GM12878 (cell line): Measurements from ENCODE around the gene MALT1. TPM values are rescaled to one million over a fixed set of nuclear protein-coding genes. Genes with fewer than 3 reads are reported as not detected.

Source experiments
- BMI1 ChIP-seq: fragments of 450-650 bp; IDR thresholded peaks from 2 replicates; pipeline ENCODE4 v1.6.1; 2016; ENCODE audit warnings: mild to moderate bottlenecking, moderate library complexity, borderline replicate concordance
- CBFB ChIP-seq: IDR thresholded peaks from 2 replicates; pipeline ENCODE4 v1.6.1; 2016; ENCODE audit warnings: antibody characterized with exemption, low read depth
- E4F1 ChIP-seq: fragments of 450-650 bp; IDR thresholded peaks from 2 replicates; pipeline ENCODE4 v1.6.1; 2018; ENCODE audit warnings: borderline replicate concordance, mild to moderate bottlenecking; ENCODE audit not compliant: partially characterized antibody
- FOXM1 ChIP-seq: IDR thresholded peaks from 2 replicates; pipeline ENCODE4 v1.6.1; 2012; ENCODE audit warnings: low read depth, mild to moderate bottlenecking, inconsistent platforms, low read length, moderate library complexity
- HDGF ChIP-seq: fragments of 450-650 bp; IDR thresholded peaks from 2 replicates; pipeline ENCODE4 v1.6.1; 2016; ENCODE audit warnings: antibody characterized with exemption
- HSF1 ChIP-seq: fragments of 150-350 bp; IDR thresholded peaks from 2 replicates; pipeline ENCODE4 v1.6.1; 2014; ENCODE audit warnings: mild to moderate bottlenecking, low read depth, low read length
- NBN ChIP-seq: fragments of 450-650 bp; IDR thresholded peaks from 2 replicates; pipeline ENCODE4 v1.6.1; 2016
- NR2C1 ChIP-seq: fragments of 450-650 bp; IDR thresholded peaks from 2 replicates; pipeline ENCODE4 v1.6.1; 2017; ENCODE audit warnings: antibody characterized with exemption, mild to moderate bottlenecking, moderate library complexity
- POU2F2 ChIP-seq: IDR thresholded peaks from 3 replicates; pipeline ENCODE4 v1.6.1; 2011; ENCODE audit warnings: low read depth, mild to moderate bottlenecking, low read length, borderline replicate concordance
- RCOR1 ChIP-seq: conservative IDR thresholded peaks from 2 replicates; pipeline ENCODE4 v1.6.1; 2012; ENCODE audit warnings: low read depth, low read length, improper control_type of control experiment
- RELB ChIP-seq: fragments of 450-650 bp; IDR thresholded peaks from 2 replicates; pipeline ENCODE4 v1.6.1; 2017; ENCODE audit warnings: low read depth, mild to moderate bottlenecking, moderate library complexity
- SMAD1 ChIP-seq: fragments of 450-650 bp; IDR thresholded peaks from 2 replicates; pipeline ENCODE4 v1.6.1; 2018; ENCODE audit warnings: mild to moderate bottlenecking, low read depth; ENCODE audit not compliant: partially characterized antibody
- SMARCA5 ChIP-seq: fragments of 450-650 bp; IDR thresholded peaks from 2 replicates; pipeline ENCODE4 v1.6.1; 2017; ENCODE audit warnings: mild to moderate bottlenecking
- SMC3 ChIP-seq: IDR thresholded peaks from 2 replicates; pipeline ENCODE4 v1.6.1; 2011; ENCODE audit warnings: low read length, improper control_type of control experiment, borderline replicate concordance
- SP1 ChIP-seq: IDR thresholded peaks from one replicate; pipeline ENCODE4 v1.6.1; 2011; ENCODE audit warnings: low read depth, low read length
- SREBF1 ChIP-seq: IDR thresholded peaks from 2 replicates; pipeline ENCODE4 v1.6.1; 2012; ENCODE audit warnings: mild to moderate bottlenecking, low read length
- STAT1 ChIP-seq: fragments of 450-650 bp; conservative IDR thresholded peaks from 2 replicates; pipeline ENCODE4 v1.6.1; 2014; ENCODE audit warnings: antibody characterized with exemption, mild to moderate bottlenecking
- TCF12 ChIP-seq: IDR thresholded peaks from 2 replicates; pipeline ENCODE4 v1.6.1; 2011; ENCODE audit warnings: low read depth, mild to moderate bottlenecking, low read length
- YBX1 ChIP-seq: fragments of 450-650 bp; IDR thresholded peaks from 2 replicates; pipeline ENCODE4 v1.6.1; 2016; ENCODE audit warnings: antibody characterized with exemption
- YY1 ChIP-seq: IDR thresholded peaks from 2 replicates; pipeline ENCODE4 v1.6.1; 2011; ENCODE audit warnings: low read depth, mild to moderate bottlenecking, low read length
- ZBED1 ChIP-seq: IDR thresholded peaks from 2 replicates; pipeline ENCODE4 v1.6.1; 2016; ENCODE audit warnings: borderline replicate concordance
- ZBTB4 ChIP-seq: fragments of 450-650 bp; formaldehyde crosslinking; IDR thresholded peaks from 2 replicates; pipeline ENCODE4 v1.4.0; 2022; ENCODE audit warnings: mild to moderate bottlenecking, moderate library complexity
- ZNF24 ChIP-seq: fragments of 450-650 bp; IDR thresholded peaks from 2 replicates; pipeline ENCODE4 v1.6.1; 2017; ENCODE audit warnings: antibody characterized with exemption, mild to moderate bottlenecking
- ZNF274 ChIP-seq: IDR thresholded peaks from one replicate; pipeline ENCODE4 v1.8.0; 2011; ENCODE audit not compliant: insufficient read length, insufficient read depth
- polyA plus RNA-seq, 11 experiments: library from polyadenylated mRNA; depleted of rRNA in 4 of 11; unstranded in 6 of 11; stranded (reverse) in 5 of 11; fragments of >200 nt; fragmentation: Nextera tagmentation in 4 of 11; fragmentation: Illumina TruSeq in 1 of 11; extraction: Ambion mirVana in 4 of 11; extraction: Trizol in 1 of 11; gene quantifications; 1 replicate in 1 of 11; 2 replicates in 10 of 11; pipeline versions ENCODE4 v1.2.1 to v1.2.3, GENCODE V29; 2011 to 2016; ENCODE audit warnings: inconsistent platforms in 2 of 11, missing spikeins in 2 of 11, low read depth in 1 of 11
- total RNA-seq, 4 experiments: library from RNA; depleted of rRNA in 3 of 4; stranded (reverse); fragments of >200 nt in 3 of 4; fragmentation: Illumina TruSeq in 1 of 4; extraction: Trizol in 1 of 4; gene quantifications; 2 replicates each; pipeline versions ENCODE4 v1.2.1 to v1.2.3, GENCODE V29; 2013 to 2021

Gene MALT1
- total and polyA plus RNA-seq, 10 of the 15 experiments (the other 5 are each of a cell fraction or from before 2014, with no cell fraction given): 17.6 to 126 (median 45.4) TPM

- no peak for TF ChIP-seq ZBTB4 (CRISPR knock-in tag)
- peak; percentile 92 for TF ChIP-seq NBN
- peak; percentile 51; the same call in 1 of the 3 replicates for TF ChIP-seq POU2F2
- peak; percentile 56; the same call in 1 of the 2 replicates for TF ChIP-seq STAT1
- TF ChIP-seq HSF1: no peak
- TF ChIP-seq SREBF1: no peak
- no peak for TF ChIP-seq ZNF274
- no peak for TF ChIP-seq RELB
- no peak for TF ChIP-seq ZBED1
- no peak for TF ChIP-seq FOXM1
- no peak for TF ChIP-seq SMAD1
- TF ChIP-seq TCF12: no peak
- peak; percentile 99 for TF ChIP-seq HDGF
- TF ChIP-seq YY1: peak; percentile 75
- TF ChIP-seq SMC3: peak; percentile 99
- TF ChIP-seq BMI1: no peak
- TF ChIP-seq CBFB: no peak
- no peak for TF ChIP-seq RCOR1
- TF ChIP-seq YBX1: peak; percentile 50; the same call in 1 of the 2 replicates
- TF ChIP-seq NR2C1: no peak
- TF ChIP-seq E4F1: no peak
- TF ChIP-seq SP1: peak; percentile 24
- TF ChIP-seq SMARCA5: peak; percentile 24; the same call in 1 of the 2 replicates
- TF ChIP-seq ZNF24: no peak
Measured at GRCh38 chr18:58781627-58782194, 110.4 kb downstream of the MALT1 start (continued).
